Mammary epithelial cell (primary cell): ENCODE results near the gene XRCC2.

Experiments
- CTCF ChIP-seq, 2 donors: IDR thresholded peaks in 1 of 2; conservative IDR thresholded peaks in 1 of 2; 2 replicates each; pipeline ENCODE4 v1.5.1; 2011 to 2012; ENCODE audit warnings: inconsistent platforms in 2 of 2, low read length in 2 of 2, mild to moderate bottlenecking in 2 of 2, control low read depth in 1 of 2, low read depth in 1 of 2; ENCODE audit not compliant: insufficient read depth in 1 of 2; ENCODE audit errors: extremely low read depth in 1 of 2
- EZH2 ChIP-seq: IDR thresholded peaks from 2 replicates; pipeline ENCODE4 v1.6.1; 2012; ENCODE audit warnings: low read length, inconsistent platforms, borderline replicate concordance

DNA sequence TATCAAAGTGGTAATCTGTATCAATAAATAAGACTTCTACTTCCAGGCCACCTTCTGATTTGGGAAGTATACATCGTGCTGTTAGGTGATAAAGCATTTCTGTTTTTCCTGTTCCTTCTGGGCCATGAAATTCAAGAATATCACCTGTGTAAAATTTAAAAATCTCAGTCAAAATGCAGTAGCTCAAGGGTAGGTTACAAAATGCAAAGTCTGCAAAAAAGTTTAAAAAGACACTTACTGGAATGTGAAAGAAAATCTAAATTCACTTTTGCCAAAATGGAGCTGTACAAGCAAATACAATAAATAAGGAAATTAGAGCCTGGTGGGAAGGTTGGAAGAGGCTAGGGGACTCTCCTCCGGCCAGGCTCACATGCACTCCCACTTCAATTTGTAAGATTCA is 26.7 kb downstream of the XRCC2 start:
- no peak for TF ChIP-seq CTCF (conservative IDR thresholded peaks at IDR 0.05 in 1 of 2, IDR thresholded peaks at IDR 0.05 in 1 of 2; ENCODE audit: extremely low read depth in 1 of 2, insufficient read depth in 1 of 2, low read depth in 1 of 2, low read length in 2 of 2)
- TF ChIP-seq EZH2 = no peak
